Natural killer cell treated with Interleukin-12 subunit alpha and Interleukin-12 subunit beta and Interleukin-15 and Interleukin-18, amount 100 ng/mL, for 72 hours (primary cell): ENCODE measurements around the gene FAR1. TPM values are rescaled to one million over a fixed set of nuclear protein-coding genes. Genes with fewer than 3 reads are reported as not detected.

Experiments
- ATAC-seq, 2 donors: fragments of 150-1000 bp; cut with Tn5 transposase in 1 of 2; sonication (Bioruptor Pico), chemical (Tn5 transposase) in 1 of 2; 2 replicates each; pipeline ENCODE4 v1.10.0; 2021
- DNase-seq: peaks from one replicate; pipeline ENCODE4 v3.0.0; 2022; ENCODE audit warnings: low spot score
- H3K27ac Mint-ChIP-seq, 2 donors: 1 replicate in 1 of 2; 2 replicates in 1 of 2; pipeline ENCODE4 v1.8.0; 2022; ENCODE audit warnings: mixed read lengths in 2 of 2, mild to moderate bottlenecking in 1 of 2, moderate library complexity in 1 of 2
- H3K27me3 Mint-ChIP-seq, 2 donors: 1 replicate in 1 of 2; 2 replicates in 1 of 2; pipeline ENCODE4 v1.8.0; 2022; ENCODE audit warnings: mixed read lengths in 2 of 2
- H3K36me3 Mint-ChIP-seq: one replicate; pipeline ENCODE4 v1.8.0; 2022; ENCODE audit warnings: mixed read lengths
- H3K4me1 Mint-ChIP-seq, 2 donors: 1 replicate in 1 of 2; 2 replicates in 1 of 2; pipeline ENCODE4 v1.8.0; 2022; ENCODE audit warnings: low read depth in 2 of 2, mixed read lengths in 2 of 2, mild to moderate bottlenecking in 1 of 2
- H3K4me3 Mint-ChIP-seq: one replicate; pipeline ENCODE4 v1.8.0; 2022; ENCODE audit warnings: mixed read lengths
- H3K9me3 Mint-ChIP-seq: 2 replicates; pipeline ENCODE4 v1.8.0; 2022; ENCODE audit warnings: mixed read lengths
- total RNA-seq, 2 donors: library from RNA; stranded (reverse); gene quantifications; one replicate each; pipeline ENCODE4 v1.2.3, GENCODE V29; 2022

The FAR1 gene
- total RNA-seq, 2 donors from 2014 or later: 59.1 to 66.5 TPM

GRCh38 chr11:13761250-13761649 is 92.8 kb downstream of the FAR1 start:
- Mint-ChIP-seq H3K4me1 (no peaks in the 10 kb centered on the region), H3K27ac (no peak overlapping the region), H3K27me3 (peaks cover 0 to 5% of the 10 kb centered on the region in 2 donors), H3K4me3 (no peak overlapping the region), H3K9me3 (no peaks in the 10 kb centered on the region), H3K36me3 (no peaks in the 10 kb centered on the region)
- DNase-seq: no peak
- ATAC-seq: no peak

GRCh38 chr11:13761716-13762115 is 93.2 kb downstream of the FAR1 start:
- DNase-seq (no peak), ATAC-seq (no peak)
- Mint-ChIP-seq H3K4me3 (no peak overlapping the region), H3K27me3 (peaks cover 0 to 5% of the 10 kb centered on the region in 2 donors), H3K4me1 (no peaks in the 10 kb centered on the region), H3K27ac (no peak overlapping the region), H3K9me3 (no peaks in the 10 kb centered on the region), H3K36me3 (no peaks in the 10 kb centered on the region)

- Mint-ChIP-seq H3K27me3 (peaks cover 0 to 5% of the 10 kb centered on the region in 2 donors), H3K9me3 (no peaks in the 10 kb centered on the region), H3K4me1 (no peaks in the 10 kb centered on the region), H3K36me3 (no peaks in the 10 kb centered on the region), H3K27ac (no peak overlapping the region), H3K4me3 (no peak overlapping the region)
- ATAC-seq: no peak
- DNase-seq: no peak
These were observed 94.2 kb downstream of the FAR1 start for GRCh38 chr11:13762718-13763117.

GRCh38 chr11:13763341-13763740 is 94.9 kb downstream of the FAR1 start:
- Mint-ChIP-seq H3K36me3 (no peaks in the 10 kb centered on the region), H3K4me3 (no peak overlapping the region), H3K9me3 (no peaks in the 10 kb centered on the region), H3K4me1 (no peaks in the 10 kb centered on the region), H3K27me3 (peaks cover 0 to 4% of the 10 kb centered on the region in 2 donors), H3K27ac (no peak overlapping the region)
- DNase-seq (no peak), ATAC-seq (no peak)

- H3K9me3 Mint-ChIP-seq: no peaks in the 10 kb centered on the region
- ATAC-seq: no peak
These were observed 97.4 kb downstream of the FAR1 start for GRCh38 chr11:13765886-13766285.

GRCh38 chr11:13767471-13767870 is 99.0 kb downstream of the FAR1 start:
- Mint-ChIP-seq H3K9me3 (no peaks in the 10 kb centered on the region), H3K36me3 (no peaks in the 10 kb centered on the region), H3K27me3 (peaks cover under 1 to 5% of the 10 kb centered on the region in 2 donors), H3K27ac (no peak overlapping the region), H3K4me3 (no peak overlapping the region), H3K4me1 (no peaks in the 10 kb centered on the region)
- ATAC-seq (no peak), DNase-seq (no peak)

More at GRCh38 chr11:13765886-13766285, 97.4 kb downstream of the FAR1 start:
- no peak overlapping the region for H3K4me3 Mint-ChIP-seq
- H3K4me1 Mint-ChIP-seq: no peaks in the 10 kb centered on the region
- peaks cover 0 to 3% of the 10 kb centered on the region in 2 donors for H3K27me3 Mint-ChIP-seq
- H3K36me3 Mint-ChIP-seq: no peaks in the 10 kb centered on the region
- H3K27ac Mint-ChIP-seq: no peak overlapping the region
- no peak for DNase-seq

GRCh38 chr11:13769188-13769587 is 100.7 kb downstream of the FAR1 start:
- ATAC-seq (no peak), DNase-seq (no peak)
- H3K27ac Mint-ChIP-seq: no peak overlapping the region
- no peak overlapping the region for H3K4me3 Mint-ChIP-seq
- no peaks in the 10 kb centered on the region for H3K36me3 Mint-ChIP-seq
- H3K4me1 Mint-ChIP-seq: no peaks in the 10 kb centered on the region
- peaks cover 5 to 10% of the 10 kb centered on the region in 2 donors for H3K27me3 Mint-ChIP-seq
- H3K9me3 Mint-ChIP-seq: no peaks in the 10 kb centered on the region

- ATAC-seq (no peak), DNase-seq (no peak)
- H3K27me3 Mint-ChIP-seq: peaks cover 5 to 9% of the 10 kb centered on the region in 2 donors
- no peaks in the 10 kb centered on the region for H3K4me1 Mint-ChIP-seq
- no peak overlapping the region for H3K27ac Mint-ChIP-seq
- no peaks in the 10 kb centered on the region for H3K36me3 Mint-ChIP-seq
- H3K9me3 Mint-ChIP-seq: no peaks in the 10 kb centered on the region
- no peak overlapping the region for H3K4me3 Mint-ChIP-seq
These were observed 102.7 kb downstream of the FAR1 start for GRCh38 chr11:13771151-13771550.

GRCh38 chr11:13772223-13773046 is 104.0 kb downstream of the FAR1 start:
- no peak overlapping the region for H3K4me3 Mint-ChIP-seq
- H3K27me3 Mint-ChIP-seq: peaks cover 5 to 12% of the 10 kb centered on the region in 2 donors
- H3K27ac Mint-ChIP-seq: no peak overlapping the region
- no peak for DNase-seq
- H3K9me3 Mint-ChIP-seq: no peaks in the 10 kb centered on the region
- ATAC-seq: no peak
- no peaks in the 10 kb centered on the region for H3K4me1 Mint-ChIP-seq
- no peaks in the 10 kb centered on the region for H3K36me3 Mint-ChIP-seq

GRCh38 chr11:13775471-13775870 is 107.0 kb downstream of the FAR1 start:
- DNase-seq (no peak), ATAC-seq (no peak)
- Mint-ChIP-seq H3K9me3 (no peaks in the 10 kb centered on the region), H3K27ac (no peak overlapping the region), H3K4me3 (no peak overlapping the region), H3K36me3 (no peaks in the 10 kb centered on the region), H3K4me1 (no peaks in the 10 kb centered on the region), H3K27me3 (peaks cover 5 to 22% of the 10 kb centered on the region in 2 donors)

- H3K27me3 Mint-ChIP-seq: peaks cover 5 to 18% of the 10 kb centered on the region in 2 donors
- H3K9me3 Mint-ChIP-seq: no peaks in the 10 kb centered on the region
- DNase-seq (no peak), ATAC-seq (peak in 1 of 2 donors; percentile 52)
- H3K4me3 Mint-ChIP-seq: no peak overlapping the region
- no peaks in the 10 kb centered on the region for H3K4me1 Mint-ChIP-seq
- no peak overlapping the region for H3K27ac Mint-ChIP-seq
- H3K36me3 Mint-ChIP-seq: no peaks in the 10 kb centered on the region
These were observed 107.8 kb downstream of the FAR1 start for GRCh38 chr11:13776134-13776815.

GRCh38 chr11:13777341-13777985 is 109.0 kb downstream of the FAR1 start:
- no peak overlapping the region for H3K4me3 Mint-ChIP-seq
- H3K9me3 Mint-ChIP-seq: no peaks in the 10 kb centered on the region
- DNase-seq (no peak), ATAC-seq (no peak)
- H3K4me1 Mint-ChIP-seq: no peaks in the 10 kb centered on the region
- H3K27me3 Mint-ChIP-seq: peaks cover 5 to 18% of the 10 kb centered on the region in 2 donors
- no peaks in the 10 kb centered on the region for H3K36me3 Mint-ChIP-seq
- no peak overlapping the region for H3K27ac Mint-ChIP-seq

GRCh38 chr11:13778345-13778744 is 109.9 kb downstream of the FAR1 start:
- H3K4me3 Mint-ChIP-seq: no peak overlapping the region
- ATAC-seq: no peak

GRCh38 chr11:13781153-13781552 is 112.7 kb downstream of the FAR1 start:
- H3K4me3 Mint-ChIP-seq: no peak overlapping the region
- no peak overlapping the region for H3K27ac Mint-ChIP-seq
- H3K4me1 Mint-ChIP-seq: no peaks in the 10 kb centered on the region
- DNase-seq: no peak
- no peaks in the 10 kb centered on the region for H3K36me3 Mint-ChIP-seq
- no peaks in the 10 kb centered on the region for H3K9me3 Mint-ChIP-seq
- ATAC-seq: no peak
- H3K27me3 Mint-ChIP-seq: peaks cover 0 to 13% of the 10 kb centered on the region in 2 donors

More at GRCh38 chr11:13778345-13778744, 109.9 kb downstream of the FAR1 start:
- H3K27ac Mint-ChIP-seq: no peak overlapping the region
- DNase-seq: no peak
- H3K4me1 Mint-ChIP-seq: no peaks in the 10 kb centered on the region
- peaks cover 0 to 16% of the 10 kb centered on the region in 2 donors for H3K27me3 Mint-ChIP-seq
- no peaks in the 10 kb centered on the region for H3K36me3 Mint-ChIP-seq
- no peaks in the 10 kb centered on the region for H3K9me3 Mint-ChIP-seq
